ENCODE data around the gene OR2AT4. TPM values are rescaled to one million over a fixed set of nuclear protein-coding genes. Genes with fewer than 3 reads are reported as not detected.
"Not testable (repeated sequence)": the region's sequence is repeated elsewhere in the genome, so short reads cannot be mapped to it uniquely, and the experiment has no call there.

The OR2AT4 gene
- total and polyA plus RNA-seq, 2 of the 8 experiments (the other 6 are each of a cell fraction or from before 2014, with no cell fraction given) = not detected

DNA sequence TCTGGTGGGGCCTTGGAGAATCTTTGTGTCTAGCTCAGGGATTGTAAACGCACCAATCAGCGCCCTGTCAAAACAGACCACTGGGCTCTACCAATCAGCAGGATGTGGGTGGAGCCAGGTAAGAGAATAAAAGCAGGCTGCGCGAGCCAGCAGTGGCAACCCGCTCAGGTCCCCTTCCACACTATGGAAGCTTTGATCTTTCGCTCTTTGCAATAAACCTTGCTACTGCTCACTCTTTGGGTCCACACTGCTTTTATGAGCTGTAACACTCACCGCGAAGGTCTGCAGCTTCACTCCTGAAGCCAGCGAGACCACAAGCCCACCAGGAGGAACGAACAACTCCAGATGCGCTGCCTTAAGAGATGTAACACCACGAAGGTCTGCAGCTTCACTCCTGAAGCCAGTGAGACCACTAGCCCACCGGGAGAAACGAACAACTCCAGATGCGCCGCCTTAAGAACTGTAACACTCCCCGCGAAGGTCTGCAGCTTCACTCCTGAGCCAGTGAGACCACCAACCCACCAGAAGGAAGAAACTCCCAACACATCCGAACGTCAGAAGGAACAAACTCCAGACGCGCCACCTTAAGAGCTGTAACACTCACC is 2.3 kb upstream of the OR2AT4 start:
- CTCF ChIA-PET (ENCODE audit: partially characterized antibody) = interaction anchor here (1.1 to 2.2 kb wide), 4 partner anchors 76 to 151 kb away, joined by 3 to 6 read pairs (median 4); no protein-coding TSS in a partner anchor
- not testable (repeated sequence) for H3K4me2 ChIP-seq (ENCODE audit: insufficient read depth in 1 of 2, low read depth in 2 of 2, low read length in 2 of 2); H3K18ac ChIP-seq (ENCODE audit: extremely low read depth, low read length); H3K36me3 ChIP-seq (ENCODE audit: control insufficient read depth in 2 of 4, insufficient read depth in 4 of 4, low read length in 3 of 4); H3K14ac ChIP-seq (ENCODE audit: insufficient read length); H2AFZ ChIP-seq (ENCODE audit: low read length); H2BK20ac ChIP-seq (ENCODE audit: low read length); H4K91ac ChIP-seq (replicated peaks; ENCODE audit: insufficient read length, low read length); H4K20me1 ChIP-seq (replicated peaks in 1 of 2; ENCODE audit: control insufficient read depth in 1 of 2, insufficient read depth in 2 of 2, low read length in 2 of 2); H2BK120ac ChIP-seq (replicated peaks; ENCODE audit: low read depth, low read length); H3K23me2 ChIP-seq (ENCODE audit: low read depth, low read length); H3K27me3 ChIP-seq (replicated peaks in 1 of 4; ENCODE audit: control insufficient read depth in 3 of 4, extremely low read depth in 1 of 4, insufficient read depth in 3 of 4, low read length in 3 of 4); H2BK5ac ChIP-seq (ENCODE audit: low read depth, low read length); H3K9me3 ChIP-seq (ENCODE audit: insufficient read depth in 2 of 2, low read depth in 1 of 2, low read length in 1 of 2); DNase-seq (ENCODE audit: low read depth in 1 of 2, low spot score in 2 of 2); H3K56ac ChIP-seq (replicated peaks; ENCODE audit: insufficient read length, low read depth, low read length); H4K5ac ChIP-seq (ENCODE audit: insufficient read length, low read depth, low read length); H3K79me1 ChIP-seq (ENCODE audit: low read depth, low read length); H2AK5ac ChIP-seq (ENCODE audit: low read depth, low read length); H4K8ac ChIP-seq (ENCODE audit: extremely low read depth, insufficient read depth, low read length); H3K9ac ChIP-seq (replicated peaks in 1 of 4; ENCODE audit: extremely low read depth in 1 of 4, low read depth in 3 of 4, low read length in 3 of 4); H2BK15ac ChIP-seq (ENCODE audit: low read length); H2BK12ac ChIP-seq (ENCODE audit: low read depth, low read length); H3K4me3 ChIP-seq (ENCODE audit: extremely low read depth in 1 of 4, insufficient read depth in 2 of 4, low read depth in 3 of 4, low read length in 4 of 4); H3K4ac ChIP-seq (replicated peaks; ENCODE audit: insufficient read length, low read depth, low read length); H3K23ac ChIP-seq (ENCODE audit: insufficient read length); H3K27ac ChIP-seq (ENCODE audit: low read depth, low read length); H3K4me1 ChIP-seq (replicated peaks in 1 of 4; ENCODE audit: control insufficient read depth in 3 of 4, insufficient read depth in 4 of 4, low read length in 3 of 4); H3K79me2 ChIP-seq (ENCODE audit: control insufficient read depth in 1 of 2, insufficient read depth in 2 of 2, low read length in 2 of 2); FAIRE-seq
- 97% methylated on average over 21 of the region's 22 CpGs; no CpG with 5 or more reads in 1 of the 2 experiments for WGBS, 2 experiments (ENCODE audit: extremely low coverage in 1 of 2, insufficient coverage in 1 of 2, insufficient read length in 1 of 2, insufficient replicate concordance in 2 of 2, low coverage in 1 of 2, low lambda C conversion rate in 2 of 2, missing lambda C conversion rate in 1 of 2)
- POLR2A ChIA-PET (ENCODE audit: partially characterized antibody) = interaction anchor here (0.7 kb wide), 1 partner anchor 9 kb away, joined by 3 read pairs; no protein-coding TSS in a partner anchor

- H3K79me2 ChIP-seq (ENCODE audit: control insufficient read depth in 1 of 2, insufficient read depth in 2 of 2, low read length in 2 of 2); H2AK5ac ChIP-seq (ENCODE audit: low read depth, low read length); H3K4me2 ChIP-seq (ENCODE audit: insufficient read depth in 1 of 2, low read depth in 2 of 2, low read length in 2 of 2); H3K56ac ChIP-seq (replicated peaks; ENCODE audit: insufficient read length, low read depth, low read length); H4K91ac ChIP-seq (replicated peaks; ENCODE audit: insufficient read length, low read length); H4K8ac ChIP-seq (ENCODE audit: extremely low read depth, insufficient read depth, low read length); H3K27ac ChIP-seq (ENCODE audit: low read depth, low read length); POLR2A ChIA-PET (ENCODE audit: partially characterized antibody); H3K4ac ChIP-seq (replicated peaks; ENCODE audit: insufficient read length, low read depth, low read length); H3K9ac ChIP-seq (replicated peaks in 1 of 4; ENCODE audit: extremely low read depth in 1 of 4, low read depth in 3 of 4, low read length in 3 of 4); DNase-seq (ENCODE audit: low read depth in 1 of 2, low spot score in 2 of 2); H3K79me1 ChIP-seq (ENCODE audit: low read depth, low read length); H2BK20ac ChIP-seq (ENCODE audit: low read length); H3K18ac ChIP-seq (ENCODE audit: extremely low read depth, low read length); H3K23me2 ChIP-seq (ENCODE audit: low read depth, low read length); H3K27me3 ChIP-seq (replicated peaks in 1 of 4; ENCODE audit: control insufficient read depth in 3 of 4, extremely low read depth in 1 of 4, insufficient read depth in 3 of 4, low read length in 3 of 4); H2BK5ac ChIP-seq (ENCODE audit: low read depth, low read length); H4K5ac ChIP-seq (ENCODE audit: insufficient read length, low read depth, low read length); H3K14ac ChIP-seq (ENCODE audit: insufficient read length); H2AFZ ChIP-seq (ENCODE audit: low read length); H3K23ac ChIP-seq (ENCODE audit: insufficient read length); H2BK120ac ChIP-seq (replicated peaks; ENCODE audit: low read depth, low read length); H3K4me1 ChIP-seq (replicated peaks in 1 of 4; ENCODE audit: control insufficient read depth in 3 of 4, insufficient read depth in 4 of 4, low read length in 3 of 4); H3K4me3 ChIP-seq (ENCODE audit: extremely low read depth in 1 of 4, insufficient read depth in 2 of 4, low read depth in 3 of 4, low read length in 4 of 4); H2BK12ac ChIP-seq (ENCODE audit: low read depth, low read length); H3K36me3 ChIP-seq (ENCODE audit: control insufficient read depth in 2 of 4, insufficient read depth in 4 of 4, low read length in 3 of 4); H2BK15ac ChIP-seq (ENCODE audit: low read length); H3K9me3 ChIP-seq (ENCODE audit: insufficient read depth in 2 of 2, low read depth in 1 of 2, low read length in 1 of 2); H4K20me1 ChIP-seq (replicated peaks in 1 of 2; ENCODE audit: control insufficient read depth in 1 of 2, insufficient read depth in 2 of 2, low read length in 2 of 2); FAIRE-seq: not testable (repeated sequence)
- CTCF ChIA-PET (ENCODE audit: partially characterized antibody) = interaction anchor here (1.0 to 1.7 kb wide), 4 partner anchors 43 to 152 kb away, joined by 3 to 4 read pairs (median 3); no protein-coding TSS in a partner anchor
- WGBS, 2 experiments (ENCODE audit: extremely low coverage in 1 of 2, insufficient coverage in 1 of 2, insufficient read length in 1 of 2, insufficient replicate concordance in 2 of 2, low coverage in 1 of 2, low lambda C conversion rate in 2 of 2, missing lambda C conversion rate in 1 of 2) = 90% methylated on average over 8 of the region's 21 CpGs; no CpG with 5 or more reads in 1 of the 2 experiments
Measured at GRCh38 chr11:75098181-75098580, 1.5 kb upstream of the OR2AT4 start.
